ENCODE data around the gene SCGB1D2. TPM values are rescaled to one million over a fixed set of nuclear protein-coding genes. Genes with fewer than 3 reads are reported as not detected.
A peak's percentile ranks its signal among the peaks of the same experiment; 100 is the strongest.

SCGB1D2 gene
- total and polyA plus RNA-seq, 10 of the 15 experiments (the other 5 are each of a cell fraction or from before 2014, with no cell fraction given): 0.48 TPM; not detected in 9

DNA sequence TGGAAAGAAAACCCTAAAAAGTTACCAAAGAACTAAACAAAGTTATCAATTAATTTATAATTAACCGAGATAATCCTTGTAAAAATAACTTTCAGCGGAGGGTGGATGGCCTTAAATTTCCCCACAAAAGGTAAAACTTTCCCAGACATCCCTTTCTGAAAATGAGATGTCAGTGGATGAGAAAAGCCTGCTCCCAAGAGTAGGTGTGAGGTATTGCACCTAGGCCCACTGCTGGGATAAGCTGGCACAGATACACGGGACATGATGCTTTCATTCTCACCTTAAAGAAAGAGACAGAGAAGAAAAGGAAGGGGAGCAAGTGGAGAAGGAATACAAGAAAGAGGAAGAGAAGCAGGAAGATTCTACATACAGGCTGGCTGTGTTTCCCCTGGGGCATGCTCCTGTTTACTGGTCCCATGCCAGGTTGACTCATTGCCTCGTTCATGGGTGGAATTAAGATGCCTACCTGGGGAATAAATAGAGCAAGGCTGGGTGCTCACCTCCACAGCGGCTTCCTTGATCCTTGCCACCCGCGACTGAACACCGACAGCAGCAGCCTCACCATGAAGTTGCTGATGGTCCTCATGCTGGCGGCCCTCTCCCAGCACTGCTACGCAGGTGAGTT, 27.7 kb downstream of the SCGB1D2 start, which contains the start of gene SCGB2A2:
TSS of gene SCGB2A2 (plus strand) at position 505 of the 625 bp plus-strand sequence. CDS start at position 564, 59 bp downstream.
- in situ Hi-C loops (cut with MboI) (no loop called here), intact Hi-C loops (cut with micrococcal nuclease; ENCODE audit: unreplicated experiment) (no loop called here)
- H3K79me2 ChIP-seq (ENCODE audit: control insufficient read depth, insufficient read depth, low read length): no peaks in the 10 kb centered on the region
- TF ChIP-seq, protein P1, sequence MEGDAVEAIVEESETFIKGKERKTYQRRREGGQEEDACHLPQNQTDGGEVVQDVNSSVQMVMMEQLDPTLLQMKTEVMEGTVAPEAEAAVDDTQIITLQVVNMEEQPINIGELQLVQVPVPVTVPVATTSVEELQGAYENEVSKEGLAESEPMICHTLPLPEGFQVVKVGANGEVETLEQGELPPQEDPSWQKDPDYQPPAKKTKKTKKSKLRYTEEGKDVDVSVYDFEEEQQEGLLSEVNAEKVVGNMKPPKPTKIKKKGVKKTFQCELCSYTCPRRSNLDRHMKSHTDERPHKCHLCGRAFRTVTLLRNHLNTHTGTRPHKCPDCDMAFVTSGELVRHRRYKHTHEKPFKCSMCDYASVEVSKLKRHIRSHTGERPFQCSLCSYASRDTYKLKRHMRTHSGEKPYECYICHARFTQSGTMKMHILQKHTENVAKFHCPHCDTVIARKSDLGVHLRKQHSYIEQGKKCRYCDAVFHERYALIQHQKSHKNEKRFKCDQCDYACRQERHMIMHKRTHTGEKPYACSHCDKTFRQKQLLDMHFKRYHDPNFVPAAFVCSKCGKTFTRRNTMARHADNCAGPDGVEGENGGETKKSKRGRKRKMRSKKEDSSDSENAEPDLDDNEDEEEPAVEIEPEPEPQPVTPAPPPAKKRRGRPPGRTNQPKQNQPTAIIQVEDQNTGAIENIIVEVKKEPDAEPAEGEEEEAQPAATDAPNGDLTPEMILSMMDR (IDR thresholded peaks at IDR 0.05 in 2 of 3, conservative IDR thresholded peaks at IDR 0.05 in 1 of 3; ENCODE audit: control insufficient read depth in 2 of 3, extremely low read depth in 1 of 3, insufficient read depth in 1 of 3, low read depth in 3 of 3, low read length in 3 of 3): peak; percentile 5 to 31 (median 23); a peak in 2 of 6 replicates
- TF ChIP-seq SMC3 (IDR thresholded peaks at IDR 0.05; ENCODE audit: borderline replicate concordance, low read length): no peak
- no peak within 1 kb of the TSS for H3K4me2 ChIP-seq (ENCODE audit: control insufficient read depth, insufficient read depth)
- no peak for FAIRE-seq
- 52% methylated on average over 10 of the region's 10 CpGs for WGBS (ENCODE audit: insufficient coverage, insufficient replicate concordance, low lambda C conversion rate, missing lambda C conversion rate)
- no peak within 1 kb of the TSS for H3K27ac ChIP-seq (ENCODE audit: control insufficient read depth, insufficient read depth)
- SMC1A ChIA-PET (ENCODE audit: uncharacterized antibody, unreplicated experiment): no interaction called here
- no peaks in the 10 kb centered on the region for H3K36me3 ChIP-seq (ENCODE audit: control insufficient read depth in 2 of 2, insufficient read depth in 2 of 2, low read length in 1 of 2)
- DNase-seq (ENCODE audit: low read depth, low spot score): no peak
- no peaks in the 10 kb centered on the region for H3K9me3 ChIP-seq (replicated peaks; ENCODE audit: control insufficient read depth, insufficient read depth, low read length)
- H3K4me1 ChIP-seq (ENCODE audit: control insufficient read depth, insufficient read depth, low read length): no peaks in the 10 kb centered on the region
- H4K20me1 ChIP-seq (ENCODE audit: control insufficient read depth, insufficient read depth): no peaks in the 10 kb centered on the region
- ATAC-seq: no peak; the same call in 2 of the 3 replicates
- no peak within 1 kb of the TSS for H3K4me3 ChIP-seq
- POLR2A ChIA-PET: no interaction called here
- CTCF ChIA-PET: no interaction called here
- RAD21 ChIA-PET (ENCODE audit: unreplicated experiment): no interaction called here
- BruUV-seq (replicated peaks): no TSS peak
- H2AFZ ChIP-seq (ENCODE audit: control insufficient read depth, low read depth, low read length): no peak within 1 kb of the TSS
- H3K9ac ChIP-seq (ENCODE audit: control insufficient read depth, insufficient read depth, low read length): no peak within 1 kb of the TSS
- H3K27me3 ChIP-seq (replicated peaks in 1 of 2; ENCODE audit: control insufficient read depth in 2 of 2, insufficient read depth in 2 of 2, low read length in 1 of 2): no peaks in the 10 kb centered on the region; a peak in 1 of 4 replicates

DNA sequence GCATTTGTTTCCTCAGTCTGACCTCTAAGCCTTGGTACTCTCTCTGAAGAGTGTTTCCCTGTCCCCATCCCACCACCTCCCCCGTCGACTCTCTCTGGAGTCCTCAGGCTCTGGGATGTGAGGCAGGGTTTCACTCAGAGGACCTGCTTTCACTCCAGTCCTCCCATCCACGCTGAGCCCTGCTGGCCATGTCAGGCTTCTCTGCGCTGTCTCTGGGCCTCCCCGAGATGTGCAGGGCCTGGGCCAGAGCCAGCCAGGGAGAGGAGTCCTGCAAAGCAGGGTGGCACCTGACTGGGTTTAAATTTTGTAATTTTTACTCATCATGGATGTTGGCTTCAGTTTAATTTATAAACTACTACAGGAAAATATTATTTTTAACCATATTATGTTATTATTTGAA, 31.2 kb downstream of the SCGB1D2 start:
- ATAC-seq (no peak), DNase-seq (ENCODE audit: low read depth, low spot score) (no peak), FAIRE-seq (no peak)
- Histone ChIP-seq H3K4me1 (ENCODE audit: control insufficient read depth, insufficient read depth, low read length) (no peaks in the 10 kb centered on the region), H3K9ac (ENCODE audit: control insufficient read depth, insufficient read depth, low read length) (no peak overlapping the region), H4K20me1 (ENCODE audit: control insufficient read depth, insufficient read depth) (no peaks in the 10 kb centered on the region), H2AFZ (ENCODE audit: control insufficient read depth, low read depth, low read length) (no peak overlapping the region), H3K36me3 (ENCODE audit: control insufficient read depth in 2 of 2, insufficient read depth in 2 of 2, low read length in 1 of 2) (no peaks in the 10 kb centered on the region), H3K9me3 (replicated peaks; ENCODE audit: control insufficient read depth, insufficient read depth, low read length) (no peaks in the 10 kb centered on the region), H3K79me2 (ENCODE audit: control insufficient read depth, insufficient read depth, low read length) (no peaks in the 10 kb centered on the region), H3K27me3 (replicated peaks in 1 of 2; ENCODE audit: control insufficient read depth in 2 of 2, insufficient read depth in 2 of 2, low read length in 1 of 2) (no peaks in the 10 kb centered on the region), H3K4me3 (no peak overlapping the region), H3K27ac (ENCODE audit: control insufficient read depth, insufficient read depth) (no peak overlapping the region), H3K4me2 (ENCODE audit: control insufficient read depth, insufficient read depth) (no peak overlapping the region)
- no TSS peak for BruUV-seq (replicated peaks)
- ChIA-PET CTCF (no interaction called here), RAD21 (ENCODE audit: unreplicated experiment) (no interaction called here), POLR2A (no interaction called here), SMC1A (ENCODE audit: uncharacterized antibody, unreplicated experiment) (no interaction called here)
- intact Hi-C loops (cut with micrococcal nuclease; ENCODE audit: unreplicated experiment): no loop called here
- in situ Hi-C loops (cut with MboI): no loop called here
- no peak for TF ChIP-seq NR2C1 (IDR thresholded peaks at IDR 0.05)
- TF ChIP-seq, protein P2, sequence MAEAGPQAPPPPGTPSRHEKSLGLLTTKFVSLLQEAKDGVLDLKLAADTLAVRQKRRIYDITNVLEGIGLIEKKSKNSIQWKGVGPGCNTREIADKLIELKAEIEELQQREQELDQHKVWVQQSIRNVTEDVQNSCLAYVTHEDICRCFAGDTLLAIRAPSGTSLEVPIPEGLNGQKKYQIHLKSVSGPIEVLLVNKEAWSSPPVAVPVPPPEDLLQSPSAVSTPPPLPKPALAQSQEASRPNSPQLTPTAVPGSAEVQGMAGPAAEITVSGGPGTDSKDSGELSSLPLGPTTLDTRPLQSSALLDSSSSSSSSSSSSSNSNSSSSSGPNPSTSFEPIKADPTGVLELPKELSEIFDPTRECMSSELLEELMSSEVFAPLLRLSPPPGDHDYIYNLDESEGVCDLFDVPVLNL (IDR thresholded peaks at IDR 0.05; ENCODE audit: low read depth, low read length): no peak
- WGBS (ENCODE audit: insufficient coverage, insufficient replicate concordance, low lambda C conversion rate, missing lambda C conversion rate): 12% methylated on average over 5 of the region's 5 CpGs
